HG02763 (cell line): ENCODE measurements around the gene VPS26A.

Experiments used
- ATAC-seq: cut with Tn5 transposase; IDR thresholded peaks from one replicate; pipeline ENCODE4 v1.9.1; 2021; ENCODE audit warnings: mild to moderate bottlenecking, moderate library complexity; ENCODE audit not compliant: unreplicated experiment

Gene VPS26A

GRCh38 chr10:69217119-69217754 is 93.3 kb downstream of the VPS26A start:
- no peak for ATAC-seq

DNA sequence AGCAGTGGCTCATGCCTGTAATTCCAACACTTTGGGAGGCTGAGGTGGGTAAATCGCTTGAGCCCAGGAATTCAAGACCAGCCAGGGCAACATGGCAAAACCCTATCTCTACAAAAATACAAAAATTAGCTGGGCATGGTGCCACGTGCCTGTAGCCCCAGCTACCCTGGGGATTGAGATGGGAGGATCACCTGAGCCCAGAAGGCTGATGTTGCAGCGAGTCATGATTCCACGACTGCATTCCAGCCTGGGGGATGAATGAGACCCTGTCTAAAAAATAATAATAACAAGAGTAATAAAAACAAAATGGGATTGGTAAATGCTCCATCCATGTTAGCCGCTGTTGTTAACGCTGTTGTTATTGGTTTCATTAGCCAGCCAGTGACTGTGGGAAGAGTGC is 94.9 kb downstream of the VPS26A start:
- ATAC-seq, result no peak

DNA sequence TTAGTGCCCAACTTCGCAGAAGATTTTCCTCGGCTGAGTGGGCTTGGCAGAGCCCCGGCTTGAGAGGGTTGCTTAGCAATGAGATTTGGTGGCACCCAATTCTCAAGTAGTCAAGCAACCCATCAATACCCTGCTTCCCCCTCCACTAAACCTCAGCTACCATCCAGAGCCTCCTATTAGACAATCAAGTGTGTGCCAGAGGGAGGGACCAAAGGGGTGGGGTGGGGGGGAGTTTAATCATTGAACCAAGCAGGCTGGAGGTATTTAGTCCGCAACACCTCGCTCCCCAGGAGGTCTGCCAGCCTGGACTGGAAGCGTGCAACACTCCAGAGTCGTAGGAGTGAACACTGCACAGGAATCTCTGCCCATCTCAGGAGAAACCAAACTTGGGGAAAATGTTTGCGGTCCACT is 96.1 kb downstream of the VPS26A start, which contains the start of gene HKDC1:
Gene HKDC1, plus strand, starts transcription at position 292 of the 411 bp plus-strand sequence. Its CDS starts 104 bp downstream, at position 396.
- ATAC-seq, result no peak

- ATAC-seq, result no peak
Observed at GRCh38 chr10:69220507-69220906, 96.5 kb downstream of the VPS26A start.
